GM15510 (cell line): ENCODE measurements around the gene CLEC4D.

Experiments used
- POLR2A ChIP-seq: IDR thresholded peaks from 3 replicates; pipeline ENCODE4 v1.6.1; 2011; ENCODE audit warnings: borderline replicate concordance; ENCODE audit not compliant: insufficient read length; ENCODE audit errors: extremely low read depth

CLEC4D gene

GRCh38 chr12:8513256-8513655 is at the start of gene CLEC4D:
CLEC4D (plus strand) TSS chr12:8513503; CDS start chr12:8513733, 230 bp downstream.
- TF ChIP-seq POLR2A = no peak

GRCh38 chr12:8465301-8465996 is 47.9 kb upstream of the CLEC4D start:
- no peak for TF ChIP-seq POLR2A

GRCh38 chr12:8466241-8466640 is 47.1 kb upstream of the CLEC4D start:
- no peak for TF ChIP-seq POLR2A

- no peak for TF ChIP-seq POLR2A
Observed at GRCh38 chr12:8471090-8471489, 42.2 kb upstream of the CLEC4D start.

GRCh38 chr12:8475508-8476203 is 37.6 kb upstream of the CLEC4D start:
- no peak for TF ChIP-seq POLR2A

GRCh38 chr12:8482571-8483061 is 30.7 kb upstream of the CLEC4D start:
- TF ChIP-seq POLR2A = no peak

GRCh38 chr12:8483079-8483478 is 30.2 kb upstream of the CLEC4D start:
- no peak for TF ChIP-seq POLR2A

GRCh38 chr12:8491646-8492530 is 21.4 kb upstream of the CLEC4D start:
- TF ChIP-seq POLR2A = no peak

- no peak for TF ChIP-seq POLR2A
Observed at GRCh38 chr12:8493084-8493483, 20.2 kb upstream of the CLEC4D start.

- TF ChIP-seq POLR2A = no peak
Observed at GRCh38 chr12:8499616-8500015, 13.7 kb upstream of the CLEC4D start.

GRCh38 chr12:8501720-8502119 is 11.6 kb upstream of the CLEC4D start:
- TF ChIP-seq POLR2A = no peak

GRCh38 chr12:8504351-8504750 is 9.0 kb upstream of the CLEC4D start:
- TF ChIP-seq POLR2A = no peak

GRCh38 chr12:8507596-8507995 is 5.7 kb upstream of the CLEC4D start:
- TF ChIP-seq POLR2A = no peak

GRCh38 chr12:8508223-8508622 is 5.1 kb upstream of the CLEC4D start:
- TF ChIP-seq POLR2A = no peak
